Tibial nerve (tissue), 4 donors: Measurements from ENCODE around the gene ALPK3. TPM values are rescaled to one million over a fixed set of nuclear protein-coding genes. Genes with fewer than 3 reads are reported as not detected.

Experiments
- DNase-seq, 2 donors: peaks; one replicate each; pipeline ENCODE4 v3.0.0-alpha.2; 2019; ENCODE audit warnings: low spot score in 2 of 2
- H3K27ac ChIP-seq, 4 donors: fragments of 200-600 bp; sonication (generic) in 3 of 4; one replicate each; pipeline ENCODE4 v1.5.1; 2017 to 2019; ENCODE audit warnings: mild to moderate bottlenecking in 1 of 4
- H3K27me3 ChIP-seq, 2 donors: fragments of 200-600 bp; sonication (generic) in 1 of 2; one replicate each; pipeline versions ENCODE4 v1.5.1 to v1.6.0; 2017 to 2019
- H3K36me3 ChIP-seq, 3 donors: fragments of 200-600 bp; sonication (generic); one replicate each; pipeline ENCODE4 v1.5.1; 2018 to 2019
- H3K4me1 ChIP-seq, 4 donors: fragments of 200-600 bp; sonication (generic) in 3 of 4; one replicate each; pipeline ENCODE4 v1.5.1; 2017 to 2019
- H3K4me3 ChIP-seq, 4 donors: fragments of 200-600 bp; sonication (generic) in 3 of 4; one replicate each; pipeline ENCODE4 v1.5.1; 2017 to 2019; ENCODE audit warnings: mild to moderate bottlenecking in 1 of 4, moderate library complexity in 1 of 4
- H3K9me3 ChIP-seq, 4 donors: fragments of 200-600 bp; sonication (generic) in 3 of 4; one replicate each; pipeline ENCODE4 v1.5.1; 2017 to 2019
- EP300 ChIP-seq, 2 donors: sonication (generic); formaldehyde crosslinking; IDR thresholded peaks; one replicate each; pipeline ENCODE4 v1.6.1; 2017; ENCODE audit warnings: antibody characterized with exemption in 2 of 2, mild to moderate bottlenecking in 1 of 2
- POLR2A ChIP-seq, 2 donors: fragments of 450-650 bp; IDR thresholded peaks; one replicate each; pipeline ENCODE4 v1.6.1; 2017; ENCODE audit warnings: antibody characterized with exemption in 2 of 2, mild to moderate bottlenecking in 2 of 2, moderate library complexity in 2 of 2
- WGBS, 2 donors: methylation state at CpG; one replicate each; pipeline ENCODE4 v1.1.5; 2018; 5-methylcytosine and 5-hydroxymethylcytosine counted together
- small RNA-seq: library from RNA; depleted of rRNA; stranded (forward); fragments of <200 nt; gene quantifications from one replicate; pipeline ENCODE3, GENCODE V24; 2016
- total RNA-seq, 4 donors: library from RNA; depleted of rRNA; stranded (reverse); fragments of >200 nt; gene quantifications; one replicate each; pipeline ENCODE4 v1.1.0, GENCODE V29; 2016
- TF ChIP-seq, protein P1 (sequence below), 5 experiments: fragments of 200-600 bp in 3 of 5; fragments of 450-650 bp in 2 of 5; sonication (generic) in 3 of 5; IDR thresholded peaks; one replicate each; pipeline ENCODE4 v1.5.1; 2016 to 2019; ENCODE audit warnings: antibody characterized with exemption in 5 of 5, mild to moderate bottlenecking in 3 of 5, moderate library complexity in 2 of 5

Gene ALPK3
- total RNA-seq, 4 donors from 2014 or later, result 2.4 to 7.1 (median 4.7) TPM

GRCh38 chr15:84922530-84922929, 105.4 kb downstream of the ALPK3 start:
- Histone ChIP-seq H3K27me3 (no peaks in the 10 kb centered on the region), H3K4me3 (no peak overlapping the region), H3K4me1 (peaks cover 0 to 14% (median 9%) of the 10 kb centered on the region in 4 donors), H3K27ac (no peak overlapping the region), H3K36me3 (no peaks in the 10 kb centered on the region), H3K9me3 (no peaks in the 10 kb centered on the region)
- no peak for DNase-seq
- 93 to 94% methylated on average over 13 of the region's 13 CpGs for WGBS, 2 donors
- TF ChIP-seq, protein P1, sequence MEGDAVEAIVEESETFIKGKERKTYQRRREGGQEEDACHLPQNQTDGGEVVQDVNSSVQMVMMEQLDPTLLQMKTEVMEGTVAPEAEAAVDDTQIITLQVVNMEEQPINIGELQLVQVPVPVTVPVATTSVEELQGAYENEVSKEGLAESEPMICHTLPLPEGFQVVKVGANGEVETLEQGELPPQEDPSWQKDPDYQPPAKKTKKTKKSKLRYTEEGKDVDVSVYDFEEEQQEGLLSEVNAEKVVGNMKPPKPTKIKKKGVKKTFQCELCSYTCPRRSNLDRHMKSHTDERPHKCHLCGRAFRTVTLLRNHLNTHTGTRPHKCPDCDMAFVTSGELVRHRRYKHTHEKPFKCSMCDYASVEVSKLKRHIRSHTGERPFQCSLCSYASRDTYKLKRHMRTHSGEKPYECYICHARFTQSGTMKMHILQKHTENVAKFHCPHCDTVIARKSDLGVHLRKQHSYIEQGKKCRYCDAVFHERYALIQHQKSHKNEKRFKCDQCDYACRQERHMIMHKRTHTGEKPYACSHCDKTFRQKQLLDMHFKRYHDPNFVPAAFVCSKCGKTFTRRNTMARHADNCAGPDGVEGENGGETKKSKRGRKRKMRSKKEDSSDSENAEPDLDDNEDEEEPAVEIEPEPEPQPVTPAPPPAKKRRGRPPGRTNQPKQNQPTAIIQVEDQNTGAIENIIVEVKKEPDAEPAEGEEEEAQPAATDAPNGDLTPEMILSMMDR (IDR thresholded peaks at IDR 0.05), result no peak
- TF ChIP-seq POLR2A (IDR thresholded peaks at IDR 0.05) (no peak), EP300 (IDR thresholded peaks at IDR 0.05) (no peak)

Small RNA genes lying within 50 kb of the gene (small RNA-seq; reads per million reads assigned to genes)
- gene RF00402, result not detected

Other genes starting within 250 kb of the ALPK3 start
- gene ZSCAN2, start 216.3 kb upstream of the ALPK3 start, total RNA-seq, result 1 to 10 TPM; 4.1 to 7.2 (median 5.2) TPM
- gene WDR73, start 163.1 kb upstream of the ALPK3 start, total RNA-seq, result 10 to 100 TPM; 19.7 to 40.2 (median 32.3) TPM
- 100 to 1,000 TPM in 1 of 4 donors, 10 to 100 TPM in 3; 27.3 to 157 (median 68.0) TPM for gene NMB, start 159.2 kb upstream of the ALPK3 start, total RNA-seq
- gene SEC11A, start 101.2 kb upstream of the ALPK3 start, total RNA-seq, result 100 to 1,000 TPM in 3 of 4 donors, 10 to 100 TPM in 1; 88.2 to 132 (median 119) TPM
- 10 to 100 TPM; 21.6 to 36.3 (median 32.6) TPM for gene ZNF592, start 68.8 kb upstream of the ALPK3 start, total RNA-seq
- under 1 TPM in 2 of 4 donors, not detected in 2; 0.22 to 0.42 TPM for gene SLC28A1, start 67.3 kb downstream of the ALPK3 start, total RNA-seq
- 100 to 1,000 TPM in 1 of 4 donors, 10 to 100 TPM in 3; 49.4 to 108 (median 64.3) TPM for gene PDE8A, start 164.5 kb downstream of the ALPK3 start, total RNA-seq